ENCODE measurements around the gene C6orf136. TPM values are rescaled to one million over a fixed set of nuclear protein-coding genes. Genes with fewer than 3 reads are reported as not detected.

C6orf136 gene
- total RNA-seq, 1 donor from 2014 or later = 22.2 TPM

Other genes with a start within 250 kb of the C6orf136 start
- 499 and 512 TPM in 2 replicates for gene HLA-E, start 157.6 kb upstream of the C6orf136 start, total RNA-seq
- 49.4 and 49.7 TPM in 2 replicates for gene GNL1, start 90.6 kb upstream of the C6orf136 start, total RNA-seq
- 22.1 and 22.7 TPM in 2 replicates for gene PRR3, start 89.8 kb upstream of the C6orf136 start, total RNA-seq
- 103 and 104 TPM in 2 replicates for gene ABCF1, start 75.7 kb upstream of the C6orf136 start, total RNA-seq
- 95.2 and 100 TPM in 2 replicates for gene PPP1R10, start 29.9 kb upstream of the C6orf136 start, total RNA-seq
- gene MRPS18B, start 29.3 kb upstream of the C6orf136 start, total RNA-seq = 37.9 and 39.0 TPM in 2 replicates
- 9.2 and 11.3 TPM in 2 replicates for gene ATAT1, start 20.3 kb upstream of the C6orf136 start, total RNA-seq
- gene DHX16, start 25.9 kb downstream of the C6orf136 start, total RNA-seq = 49.5 and 51.0 TPM in 2 replicates
- gene PPP1R18, start 39.5 kb downstream of the C6orf136 start, total RNA-seq = 305 and 322 TPM in 2 replicates
- gene NRM, start 43.9 kb downstream of the C6orf136 start, total RNA-seq = 28.2 and 32.3 TPM in 2 replicates
- gene MDC1, start 70.1 kb downstream of the C6orf136 start, total RNA-seq = 80.0 and 93.3 TPM in 2 replicates
- gene TUBB, start 73.2 kb downstream of the C6orf136 start, total RNA-seq = 905 and 913 TPM in 2 replicates
- 201 and 206 TPM in 2 replicates for gene FLOT1, start 95.6 kb downstream of the C6orf136 start, total RNA-seq
- 76.8 and 77.8 TPM in 2 replicates for gene IER3, start 97.4 kb downstream of the C6orf136 start, total RNA-seq
- gene DDR1, start 237.4 kb downstream of the C6orf136 start, total RNA-seq = 19.5 and 20.1 TPM in 2 replicates

All from T-helper 1 cell treated with Interleukin-12 subunit alpha and Interleukin-12 subunit beta and Interleukin-4 antibody, amounts not matched to agents 30 ng/mL and 1 ng/mL, for 36 hours (primary cell).